Ovary (tissue), 9 donors: ENCODE data around the gene LRRC15. TPM values are rescaled to one million over a fixed set of nuclear protein-coding genes. Genes with fewer than 3 reads are reported as not detected.

Experiments used
- DNase-seq, 5 donors: peaks; one replicate each; pipeline ENCODE4 v3.0.0-alpha.2; 2019 to 2020
- H3K27ac ChIP-seq, 2 donors: fragments of 200-600 bp; one replicate each; pipeline versions ENCODE4 v1.5.1 to v1.8.0; 2019 to 2022
- H3K27me3 ChIP-seq: fragments of 200-600 bp; one replicate; pipeline ENCODE4 v1.8.0; 2022
- H3K36me3 ChIP-seq: fragments of 200-600 bp; sonication (generic); one replicate; pipeline ENCODE4 v1.5.1; 2019
- H3K4me1 ChIP-seq: one replicate; pipeline ENCODE4 v1.8.1; 2013; ENCODE audit warnings: mild to moderate bottlenecking, moderate library complexity; ENCODE audit not compliant: insufficient read depth
- H3K4me3 ChIP-seq: fragments of 200-600 bp; sonication (generic); one replicate; pipeline ENCODE4 v1.5.1; 2017
- H3K9me3 ChIP-seq, 2 donors: fragments of 200-600 bp in 1 of 2; sonication (generic) in 1 of 2; one replicate each; pipeline versions ENCODE4 v1.5.1 to v1.8.1; 2013 to 2019; ENCODE audit warnings: mild to moderate bottlenecking in 1 of 2, moderate library complexity in 1 of 2
- EP300 ChIP-seq: sonication (generic); formaldehyde crosslinking; IDR thresholded peaks from one replicate; pipeline ENCODE4 v1.6.1; 2017; ENCODE audit warnings: antibody characterized with exemption
- POLR2A ChIP-seq: fragments of 450-650 bp; IDR thresholded peaks from one replicate; pipeline ENCODE4 v1.6.1; 2017; ENCODE audit warnings: antibody characterized with exemption, mild to moderate bottlenecking, moderate library complexity
- WGBS, 3 donors: extraction: QIAGEN DNeasy Blood & Tissue Kit in 1 of 3; methylation state at CpG; one replicate each; pipeline versions ENCODE4 v1.1.5 to v1.1.7; 2013 to 2017; 5-methylcytosine and 5-hydroxymethylcytosine counted together
- intact Hi-C, 4 donors: fragments of 100-400 bp; cut with DNase I; formaldehyde crosslinking; loops; one replicate each; pipeline versions ENCODE4 v1.11.0 to v1.15.1; 2022 to 2023
- polyA plus RNA-seq, 2 donors: library from polyadenylated mRNA; stranded (reverse); fragments of 200-250 nt in 1 of 2; fragments of 350-450 nt in 1 of 2; fragmentation: Illumina TruSeq in 1 of 2; extraction: RNeasy Lipid Tissue Mini Kit (QIAGEN cat#74804) in 1 of 2; gene quantifications; one replicate each; pipeline ENCODE4 v1.2.3, GENCODE V29; 2013 to 2014
- total RNA-seq, 7 donors: library from RNA; depleted of rRNA in 2 of 7; stranded (reverse); fragments of >200 nt in 2 of 7; fragmentation: NEBNext Ultra II Directional in 3 of 7; extraction: Animal tissue kit (Norgen Biotek cat#: 25700) in 3 of 7; gene quantifications; one replicate each; pipeline versions ENCODE4 v1.1.0 to v1.2.4, GENCODE V29; 2016 to 2023
- TF ChIP-seq, protein P1 (sequence below), 3 donors: fragments of 450-650 bp in 2 of 3; fragments of 200-600 bp in 1 of 3; IDR thresholded peaks; one replicate each; pipeline versions ENCODE4 v1.5.1 to v1.8.0; 2016 to 2022; ENCODE audit warnings: antibody characterized with exemption in 3 of 3, mild to moderate bottlenecking in 1 of 3
- donor health status: DM: no; HTN: no; CAD: no; lungs with moderate emphysema.
- donor health status: DM: no; HTN: no; CAD: no.
- donor health status: Bipolar disorder and iron deficiency.
- donor health status: DM: yes; HTN: yes; CAD: no.
- donor health status: DM: no; HTN: no; CAD: no.
- donor health status: DM: yes; HTN: yes; CAD: no.

LRRC15 gene
- total and polyA plus RNA-seq, 9 donors, result 0.05 to 2.5 (median 0.19) TPM; not detected in 1

DNA sequence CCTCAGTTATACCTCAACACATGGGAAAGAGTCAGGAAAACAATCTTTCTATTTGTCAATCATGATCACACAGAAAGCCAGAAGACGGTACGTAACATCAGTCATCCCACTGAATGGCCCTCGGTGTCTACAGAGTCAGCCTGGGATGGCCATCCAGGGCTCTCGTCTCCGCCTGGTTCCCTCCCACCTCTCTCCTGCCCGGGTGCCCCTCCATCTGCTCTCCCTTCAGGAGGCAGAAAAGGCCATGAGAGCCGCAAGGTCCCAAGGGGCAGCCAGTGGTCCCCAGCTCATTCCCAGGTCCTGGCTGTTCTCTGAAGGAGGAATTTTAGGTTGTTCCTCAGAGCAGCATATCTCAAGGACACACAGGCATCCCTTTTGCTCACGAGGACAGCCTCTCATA, 4.4 kb upstream of the LRRC15 start:
- intact Hi-C loops, result no loop called here
- TF ChIP-seq, protein P1, sequence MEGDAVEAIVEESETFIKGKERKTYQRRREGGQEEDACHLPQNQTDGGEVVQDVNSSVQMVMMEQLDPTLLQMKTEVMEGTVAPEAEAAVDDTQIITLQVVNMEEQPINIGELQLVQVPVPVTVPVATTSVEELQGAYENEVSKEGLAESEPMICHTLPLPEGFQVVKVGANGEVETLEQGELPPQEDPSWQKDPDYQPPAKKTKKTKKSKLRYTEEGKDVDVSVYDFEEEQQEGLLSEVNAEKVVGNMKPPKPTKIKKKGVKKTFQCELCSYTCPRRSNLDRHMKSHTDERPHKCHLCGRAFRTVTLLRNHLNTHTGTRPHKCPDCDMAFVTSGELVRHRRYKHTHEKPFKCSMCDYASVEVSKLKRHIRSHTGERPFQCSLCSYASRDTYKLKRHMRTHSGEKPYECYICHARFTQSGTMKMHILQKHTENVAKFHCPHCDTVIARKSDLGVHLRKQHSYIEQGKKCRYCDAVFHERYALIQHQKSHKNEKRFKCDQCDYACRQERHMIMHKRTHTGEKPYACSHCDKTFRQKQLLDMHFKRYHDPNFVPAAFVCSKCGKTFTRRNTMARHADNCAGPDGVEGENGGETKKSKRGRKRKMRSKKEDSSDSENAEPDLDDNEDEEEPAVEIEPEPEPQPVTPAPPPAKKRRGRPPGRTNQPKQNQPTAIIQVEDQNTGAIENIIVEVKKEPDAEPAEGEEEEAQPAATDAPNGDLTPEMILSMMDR (IDR thresholded peaks at IDR 0.05), result no peak
- TF ChIP-seq EP300, result no peak
- TF ChIP-seq POLR2A, result no peak
- Histone ChIP-seq H3K36me3 (no peaks in the 10 kb centered on the region), H3K4me3 (no peak overlapping the region), H3K27ac (no peak overlapping the region), H3K4me1 (no peaks in the 10 kb centered on the region), H3K27me3 (no peaks in the 10 kb centered on the region), H3K9me3 (no peaks in the 10 kb centered on the region)
- WGBS, 3 donors, result 56 to 69% (median 60%) methylated on average over 8 of the region's 8 CpGs
- DNase-seq, result no peak

DNA sequence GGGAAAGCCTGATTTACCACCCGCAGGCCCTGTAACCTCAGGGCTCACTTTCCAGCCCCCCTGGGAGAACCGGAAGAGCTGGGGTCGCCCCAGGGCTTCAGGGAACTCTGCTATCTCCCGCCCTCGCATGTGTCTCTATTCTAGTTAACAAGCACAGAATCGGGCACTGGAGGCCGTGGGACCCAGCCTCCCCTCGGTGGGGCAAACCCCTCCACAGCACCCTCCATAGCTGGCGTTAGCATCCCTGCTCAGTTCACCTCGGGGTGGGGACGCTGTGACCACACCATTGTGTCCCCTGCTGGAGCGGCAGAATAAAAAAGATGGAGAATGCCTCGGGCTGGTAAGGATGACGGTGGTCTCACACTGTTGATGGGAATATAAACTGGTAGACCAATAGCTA, 3.5 kb upstream of the LRRC15 start:
- intact Hi-C loops, result no loop called here
- Histone ChIP-seq H3K9me3 (no peaks in the 10 kb centered on the region), H3K4me1 (no peaks in the 10 kb centered on the region), H3K27ac (no peak overlapping the region), H3K36me3 (no peaks in the 10 kb centered on the region), H3K4me3 (no peak overlapping the region), H3K27me3 (no peaks in the 10 kb centered on the region)
- 88 to 95% (median 90%) methylated on average over 14 of the region's 14 CpGs for WGBS, 3 donors
- DNase-seq, result no peak
- TF ChIP-seq, protein P1 (IDR thresholded peaks at IDR 0.05), result no peak
- TF ChIP-seq POLR2A (no peak), EP300 (no peak)

DNA sequence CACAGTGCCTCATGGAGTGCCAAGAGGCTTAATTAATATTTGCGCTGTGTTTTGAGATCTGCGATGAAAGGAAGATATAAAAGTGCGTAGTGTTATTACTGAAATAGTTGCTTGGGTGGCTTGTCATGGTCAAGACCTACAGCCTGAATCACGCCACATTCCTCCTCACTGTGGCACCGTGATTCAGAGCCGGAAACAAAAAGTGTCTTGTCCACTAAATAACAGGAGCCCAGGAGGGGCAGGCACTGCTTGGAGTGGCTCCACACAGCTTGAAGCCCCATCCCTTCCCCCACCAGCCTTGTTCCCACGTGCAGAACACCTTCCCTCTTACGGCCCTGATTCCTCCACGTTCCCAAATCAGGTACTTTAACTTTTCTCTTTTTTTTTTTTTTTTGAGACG, 1.2 kb upstream of the LRRC15 start:
- no peak overlapping the region for H3K4me3 ChIP-seq
- H3K27ac ChIP-seq, result no peak overlapping the region
- no peak for DNase-seq
- TF ChIP-seq, protein P1 (IDR thresholded peaks at IDR 0.05), result no peak
- TF ChIP-seq EP300 (no peak), POLR2A (no peak)
- H3K27me3 ChIP-seq, result no peaks in the 10 kb centered on the region
- intact Hi-C loops, result no loop called here
- WGBS, 3 donors, result 75 to 90% (median 83%) methylated on average over 10 of the region's 10 CpGs
- H3K4me1 ChIP-seq, result no peaks in the 10 kb centered on the region
- no peaks in the 10 kb centered on the region for H3K9me3 ChIP-seq
- no peaks in the 10 kb centered on the region for H3K36me3 ChIP-seq

DNA sequence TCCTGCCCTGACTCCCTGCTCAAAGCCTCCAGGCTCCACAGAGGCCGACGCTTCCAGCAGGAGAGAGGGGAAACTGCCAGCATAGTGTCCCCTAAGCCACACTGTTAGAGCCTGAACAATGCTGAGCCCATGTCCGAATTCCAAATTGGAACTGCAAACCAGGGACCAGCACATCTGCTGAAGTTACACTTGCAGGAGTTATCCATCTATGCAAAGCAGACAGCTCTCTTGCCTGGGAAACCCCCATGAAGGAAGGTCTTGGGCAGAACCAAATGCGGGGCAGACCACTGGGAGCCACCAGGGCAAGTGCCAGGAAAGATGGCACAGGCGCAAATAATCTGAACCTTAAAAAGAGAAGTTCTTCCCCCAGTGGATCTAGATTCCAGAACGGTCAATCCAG, 625 bp downstream of the LRRC15 start:
- Histone ChIP-seq H3K36me3 (no peaks in the 10 kb centered on the region), H3K4me3 (no peak overlapping the region), H3K9me3 (no peaks in the 10 kb centered on the region), H3K27ac (no peak overlapping the region), H3K4me1 (peaks cover 3% of the 10 kb centered on the region), H3K27me3 (no peaks in the 10 kb centered on the region)
- DNase-seq, result no peak
- 81 to 86% (median 84%) methylated on average over 6 of the region's 6 CpGs for WGBS, 3 donors
- intact Hi-C loops, result no loop called here
- TF ChIP-seq, protein P1 (IDR thresholded peaks at IDR 0.05), result no peak
- TF ChIP-seq POLR2A, result no peak
- TF ChIP-seq EP300, result no peak
